HuH-7.5 (cell line): ENCODE results near the gene CTPS1.

Source experiments
- DNase-seq: peaks from one replicate; pipeline ENCODE4 v3.0.0; 2011; ENCODE audit warnings: low spot score

The CTPS1 gene

DNA sequence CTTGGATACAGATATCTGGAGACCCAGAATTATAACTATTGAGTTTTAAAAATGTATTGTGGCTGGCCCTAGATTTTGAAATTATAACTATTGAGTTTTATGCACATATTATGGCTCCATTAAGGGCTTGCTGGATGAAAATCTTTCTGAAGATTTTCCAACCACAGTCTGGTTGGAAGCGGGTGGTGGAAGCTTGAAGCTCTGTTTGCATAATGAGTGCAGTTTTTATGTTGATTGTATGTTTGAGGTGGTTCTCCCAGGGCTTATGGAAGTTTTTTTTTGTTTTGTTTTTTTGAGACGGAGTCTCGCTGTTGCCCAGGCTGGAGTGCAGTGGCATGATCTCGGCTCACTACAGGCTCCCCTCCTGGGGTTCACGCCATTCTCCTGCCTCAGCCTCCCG, 10.1 kb upstream of the CTPS1 start:
- DNase-seq = no peak

DNA sequence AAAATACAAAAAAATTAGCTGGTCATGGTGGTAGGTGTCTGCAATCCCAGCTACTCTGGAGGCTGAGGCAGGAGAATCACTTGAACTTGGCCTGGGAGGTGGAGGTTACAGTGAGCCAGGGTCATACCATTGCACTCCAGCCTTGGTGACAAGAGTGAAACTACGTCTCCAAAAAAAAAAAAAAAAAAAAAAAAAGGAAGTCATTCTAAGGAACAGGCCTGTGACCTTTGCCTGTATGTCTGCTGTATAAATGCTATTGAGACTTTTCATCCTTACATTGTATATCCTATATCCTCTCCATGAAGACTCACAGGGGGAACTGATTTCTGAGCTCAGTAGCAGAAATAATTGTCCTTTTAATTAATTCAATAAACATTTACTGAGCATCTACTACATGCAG, 7.5 kb upstream of the CTPS1 start:
- DNase-seq = no peak

DNA sequence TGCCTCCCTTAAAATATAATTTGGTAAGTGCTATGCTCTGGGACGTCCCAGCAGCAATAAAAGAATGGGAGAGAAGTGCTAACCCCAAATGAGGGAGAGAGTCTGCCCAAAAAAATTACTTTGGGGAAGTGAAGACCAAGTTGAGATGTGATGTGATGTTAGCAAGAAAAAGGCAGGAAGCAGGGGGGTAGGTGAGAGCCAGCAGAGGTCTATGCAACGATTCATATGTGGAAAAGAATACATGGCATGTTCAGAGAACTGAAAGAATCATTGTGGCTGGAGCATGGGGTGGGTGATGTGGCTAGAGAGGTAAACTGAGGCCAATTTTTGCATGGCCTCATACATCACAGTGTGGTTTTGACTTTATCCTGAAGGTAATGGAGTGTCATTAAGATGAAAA, 5.6 kb upstream of the CTPS1 start:
- DNase-seq = no peak

DNA sequence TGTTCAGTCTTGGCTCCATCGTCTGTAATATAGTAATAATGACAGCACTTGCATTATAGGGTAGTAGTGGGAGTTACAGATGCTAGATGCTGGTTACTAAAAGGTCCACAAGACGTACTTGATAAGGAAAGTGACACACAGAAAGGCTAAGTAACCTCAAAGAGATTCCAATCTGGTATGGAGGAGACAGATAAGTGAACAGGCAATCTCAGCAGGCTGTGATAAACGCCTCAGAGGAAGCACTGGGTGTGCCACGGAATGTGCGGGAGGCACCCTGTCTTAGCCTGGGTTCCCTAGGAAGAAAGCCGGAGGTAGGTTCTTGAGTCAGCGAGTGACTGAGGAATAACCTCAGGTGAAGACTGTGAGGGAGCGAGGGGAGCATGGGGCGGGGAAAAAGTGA, 4.6 kb upstream of the CTPS1 start:
- DNase-seq = no peak

DNA sequence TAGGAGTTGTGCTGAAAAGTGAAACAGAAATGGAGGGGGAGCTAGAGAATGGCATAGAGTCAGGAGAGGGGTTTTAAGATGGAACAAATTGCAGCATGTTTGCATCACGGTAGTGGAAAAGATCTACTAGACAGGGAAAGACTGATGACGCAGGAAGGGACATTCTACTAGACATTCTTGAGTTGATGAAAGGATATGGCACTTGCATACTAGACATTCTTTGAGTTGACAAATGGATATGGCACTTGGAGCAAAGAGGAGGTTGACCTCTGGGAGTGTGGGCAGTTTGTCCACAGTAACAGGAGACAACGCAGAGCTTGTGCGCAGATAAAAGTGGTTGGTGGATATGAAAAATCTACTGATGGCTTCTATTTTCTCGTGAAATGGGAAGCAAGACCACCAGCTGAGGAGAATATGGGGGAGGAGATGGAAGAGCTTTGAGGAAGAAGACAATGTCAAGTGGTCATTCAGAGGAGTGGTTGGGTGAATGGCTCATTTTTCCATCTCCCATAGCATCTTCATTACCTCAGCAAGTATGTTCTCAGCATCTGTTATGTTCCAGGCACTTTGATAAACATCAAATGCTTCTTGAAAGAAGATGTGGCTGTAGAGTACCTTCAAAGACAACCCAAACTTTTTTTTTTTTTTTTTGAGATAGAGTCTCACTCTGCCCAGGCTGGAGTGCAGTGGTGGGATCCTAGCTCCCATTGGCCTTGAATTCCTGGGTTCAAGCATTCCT, 2.4 kb upstream of the CTPS1 start:
- no peak for DNase-seq

DNA sequence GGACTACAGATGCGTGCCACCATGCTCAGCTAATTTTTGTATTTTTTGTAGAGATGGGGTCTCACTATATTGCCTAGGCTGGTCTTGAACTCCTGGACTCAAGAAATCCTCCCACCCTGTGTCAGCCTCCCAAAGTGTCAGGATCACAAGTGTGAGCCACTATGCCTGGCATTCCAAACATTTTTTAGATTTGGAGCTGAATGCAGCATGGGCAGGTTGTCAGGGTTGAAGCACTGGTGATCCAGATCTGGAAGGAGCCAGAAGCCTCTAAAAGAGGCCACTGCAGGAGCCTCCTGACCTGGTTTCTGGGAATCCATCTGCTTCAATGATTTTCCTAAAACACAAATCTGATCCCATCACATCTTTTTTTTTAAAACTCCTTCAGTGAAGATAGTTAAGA, 1.8 kb upstream of the CTPS1 start:
- no peak for DNase-seq

DNA sequence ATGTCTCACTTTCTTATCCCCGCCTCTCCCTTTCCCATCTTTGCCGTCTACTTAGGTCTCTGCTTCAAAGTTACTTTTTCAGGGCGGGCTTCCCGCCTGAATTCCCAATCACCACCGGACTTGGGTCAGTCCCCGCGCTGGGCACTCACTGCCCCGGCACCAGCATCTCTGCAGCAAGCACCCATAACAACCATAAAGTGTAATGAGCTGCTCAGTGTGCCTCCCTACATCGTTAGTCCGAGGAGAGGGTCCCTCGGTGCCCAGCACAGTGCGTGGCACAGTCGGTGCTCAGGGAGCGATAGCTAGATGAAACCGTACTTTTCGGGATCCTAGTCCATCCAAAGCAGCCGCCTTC, 633 bp upstream of the CTPS1 start:
- no peak for DNase-seq

DNA sequence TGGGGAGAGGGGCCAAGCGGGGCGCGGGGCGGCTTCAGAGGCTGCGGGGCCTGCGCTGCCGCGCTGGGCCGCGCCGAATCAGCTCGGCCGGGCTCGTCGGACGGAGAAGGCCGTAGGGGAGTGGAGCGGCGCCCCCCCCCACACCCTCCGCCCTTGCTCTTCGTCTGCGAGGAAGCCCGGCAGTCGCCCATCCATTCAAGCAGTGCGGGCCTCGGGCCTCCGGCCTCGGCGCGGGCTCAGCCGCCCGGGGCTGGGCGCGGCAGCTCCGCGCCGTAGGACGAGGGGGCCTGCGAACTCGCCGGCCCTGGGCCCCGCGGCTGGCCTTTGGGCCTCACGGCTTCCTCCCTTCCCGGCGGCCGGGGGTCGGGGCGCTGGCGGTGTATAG, 564 bp downstream of the CTPS1 start:
- DNase-seq = peak; percentile 38

DNA sequence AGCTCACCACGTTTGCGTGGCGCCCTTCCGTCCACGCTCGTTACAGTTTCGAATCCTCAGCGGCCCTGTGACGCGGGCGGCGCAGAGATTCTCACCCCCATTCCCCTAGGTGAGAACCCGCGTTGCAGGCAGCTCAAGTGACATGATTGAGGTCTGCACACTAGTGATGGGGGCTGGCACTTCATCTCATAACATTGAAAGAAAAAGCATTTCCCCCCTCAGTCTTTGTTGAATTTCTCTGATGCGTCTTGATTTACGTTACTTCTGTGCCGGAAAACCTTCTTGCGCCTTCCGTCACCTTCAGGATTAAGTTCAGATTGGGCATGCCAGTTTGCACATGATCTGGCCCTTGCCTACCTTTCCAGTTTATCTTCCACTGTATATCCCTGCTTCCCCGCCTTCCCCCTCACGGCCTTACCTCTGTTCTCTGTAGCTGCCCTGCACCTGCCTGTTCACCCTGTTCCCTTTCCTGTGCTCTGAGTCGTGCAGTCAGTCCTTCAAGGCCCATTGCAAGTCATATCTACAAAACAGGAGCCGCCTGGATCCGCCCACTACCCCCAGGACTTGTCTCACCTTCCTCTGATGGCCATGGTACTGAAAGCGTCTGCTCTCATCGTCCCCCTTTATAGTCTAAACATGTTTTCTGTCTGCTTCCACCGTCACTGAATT, 1.1 kb downstream of the CTPS1 start:
- DNase-seq = peak; percentile 28

DNA sequence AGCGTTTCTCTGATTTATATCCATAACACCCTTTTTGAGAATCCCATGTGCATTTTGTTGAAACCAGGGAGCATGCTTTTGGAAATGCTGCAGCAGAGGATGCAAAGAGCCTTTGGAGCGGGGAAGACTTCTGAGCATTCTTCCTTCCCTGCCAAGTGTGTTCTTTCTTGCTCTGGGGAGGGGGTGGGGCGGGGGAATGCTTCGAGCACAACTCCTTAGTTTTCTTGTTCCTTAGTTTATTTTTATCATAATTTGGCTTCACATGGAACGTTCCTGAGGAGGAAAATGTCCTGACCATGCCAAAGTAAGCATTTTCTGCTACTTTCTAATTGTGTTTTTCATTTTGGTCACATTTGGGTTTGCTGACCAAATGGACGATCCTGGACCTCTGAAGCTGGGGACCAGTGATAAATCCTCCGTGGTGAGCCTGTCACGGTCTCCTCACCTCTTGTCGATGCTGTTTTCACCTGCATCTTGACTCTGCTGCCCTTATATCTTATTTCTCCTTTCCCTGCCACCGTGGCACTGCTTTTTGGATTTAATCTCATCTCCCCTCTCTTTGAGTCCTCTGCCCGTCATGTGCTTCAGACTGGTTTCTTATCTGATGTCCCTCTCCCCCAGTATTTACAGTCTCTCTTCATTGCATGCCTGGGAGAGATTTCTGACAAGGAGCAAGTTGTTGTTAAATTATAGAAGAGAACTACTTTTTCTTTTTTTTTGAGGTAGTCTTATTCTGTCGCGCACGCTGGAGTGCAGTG, 2.4 kb downstream of the CTPS1 start:
- no peak for DNase-seq

DNA sequence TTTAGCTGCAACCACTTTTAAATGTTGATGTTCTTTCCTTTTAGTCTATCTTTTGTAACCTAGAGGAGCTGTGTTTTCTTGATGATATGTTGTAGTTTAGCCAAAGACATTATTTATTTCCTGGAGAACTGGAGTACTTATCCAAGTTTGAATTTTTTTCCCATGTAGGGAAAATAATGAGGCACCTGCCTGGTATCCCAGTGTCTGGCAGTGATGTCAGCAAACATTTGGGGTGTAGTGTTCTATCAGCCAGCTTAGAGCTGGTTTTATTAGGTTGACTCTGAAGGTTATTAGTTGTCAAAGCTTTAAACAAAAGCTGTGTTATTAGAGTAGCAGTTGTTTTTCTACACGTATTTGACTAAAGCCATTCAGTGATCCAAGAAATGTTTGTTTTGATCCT, 3.2 kb downstream of the CTPS1 start:
- no peak for DNase-seq

DNA sequence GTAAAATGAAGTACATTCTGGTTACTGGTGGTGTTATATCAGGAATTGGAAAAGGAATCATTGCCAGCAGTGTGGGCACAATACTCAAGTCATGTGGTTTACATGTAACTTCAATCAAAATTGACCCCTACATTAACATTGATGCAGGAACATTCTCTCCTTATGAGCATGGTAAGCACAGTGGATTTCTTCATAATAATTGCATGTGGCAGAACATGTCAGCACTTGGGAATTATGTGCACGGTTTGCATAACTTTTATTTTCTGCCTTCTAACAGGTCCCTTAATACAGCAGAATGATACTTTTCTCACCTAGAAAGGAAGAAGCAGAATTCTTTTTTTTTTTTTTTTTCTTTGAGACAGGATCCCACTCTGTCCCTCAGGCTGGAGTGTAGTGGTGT, 3.8 kb downstream of the CTPS1 start:
- no peak for DNase-seq

DNA sequence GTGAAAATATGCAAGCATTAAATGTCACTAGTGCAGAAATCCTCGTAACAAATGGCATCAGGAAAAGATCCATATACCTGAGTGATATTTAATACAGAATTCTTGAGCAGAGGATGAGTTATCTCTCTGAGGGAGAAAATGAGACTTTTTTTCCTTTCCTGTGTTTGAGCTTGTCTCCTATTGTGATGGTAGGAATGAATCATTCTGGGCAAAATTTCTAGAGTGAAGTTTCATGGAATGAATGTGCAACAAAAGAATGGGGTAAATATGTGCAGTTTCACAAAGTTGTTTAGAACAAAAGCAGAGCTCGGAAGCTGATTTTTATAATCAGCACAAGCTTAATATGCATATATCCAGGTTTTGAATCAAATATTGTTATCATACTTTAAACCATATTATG, 4.6 kb downstream of the CTPS1 start:
- DNase-seq = no peak

DNA sequence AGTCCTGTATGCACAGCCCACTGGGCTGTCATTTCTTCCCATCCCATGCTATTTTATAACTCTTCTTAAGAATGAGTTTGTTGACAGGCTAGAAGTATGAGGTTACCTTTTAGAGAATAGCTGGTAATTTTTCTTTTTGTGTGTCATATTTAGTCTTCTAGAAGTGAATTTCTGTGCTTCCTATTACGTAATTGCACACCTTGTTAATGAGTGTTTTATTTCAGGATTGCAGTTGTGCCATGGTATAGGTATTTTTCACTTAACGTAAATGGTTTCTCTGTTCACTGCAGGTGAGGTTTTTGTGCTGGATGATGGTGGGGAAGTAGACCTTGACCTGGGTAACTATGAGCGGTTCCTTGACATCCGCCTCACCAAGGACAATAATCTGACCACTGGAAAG, 5.0 kb downstream of the CTPS1 start:
- DNase-seq = no peak

DNA sequence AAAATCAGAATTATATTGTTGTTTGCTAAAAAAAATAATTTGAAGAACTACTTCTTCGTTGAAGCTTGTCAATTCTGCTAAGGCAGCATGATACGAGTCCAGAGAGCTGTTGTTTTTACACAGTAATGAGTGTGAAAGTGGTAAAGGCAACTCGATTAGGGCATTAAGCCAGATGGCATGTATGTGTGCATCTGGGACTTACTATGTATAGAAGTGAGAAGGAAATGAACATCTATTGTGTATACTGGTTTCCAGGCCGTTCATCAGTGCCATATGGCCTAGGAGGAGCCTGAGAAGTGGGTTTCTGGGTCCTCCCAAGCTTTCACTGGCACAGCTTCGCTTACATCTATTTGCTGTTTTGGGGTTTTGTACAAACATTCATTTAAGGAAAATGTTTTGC, 5.7 kb downstream of the CTPS1 start:
- no peak for DNase-seq

DNA sequence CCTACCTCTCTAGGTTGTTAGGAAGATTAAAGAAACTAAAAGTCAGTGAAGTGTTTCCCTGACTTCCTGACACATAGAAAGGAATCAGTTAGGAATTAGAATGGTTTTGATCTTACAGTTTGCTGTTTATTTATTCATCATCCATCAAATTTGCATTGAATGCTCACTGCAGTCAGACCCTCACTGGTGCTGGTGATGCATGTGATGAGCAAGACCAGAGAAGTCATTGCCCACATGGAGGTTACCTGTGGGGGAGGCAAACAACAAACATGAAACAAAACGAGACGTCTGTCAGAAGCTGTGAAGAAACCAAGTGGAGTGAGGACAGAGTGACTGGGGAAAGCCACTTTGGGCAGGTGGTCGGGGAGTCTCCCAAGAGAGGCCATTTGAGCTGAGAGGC, 6.4 kb downstream of the CTPS1 start:
- DNase-seq = no peak

DNA sequence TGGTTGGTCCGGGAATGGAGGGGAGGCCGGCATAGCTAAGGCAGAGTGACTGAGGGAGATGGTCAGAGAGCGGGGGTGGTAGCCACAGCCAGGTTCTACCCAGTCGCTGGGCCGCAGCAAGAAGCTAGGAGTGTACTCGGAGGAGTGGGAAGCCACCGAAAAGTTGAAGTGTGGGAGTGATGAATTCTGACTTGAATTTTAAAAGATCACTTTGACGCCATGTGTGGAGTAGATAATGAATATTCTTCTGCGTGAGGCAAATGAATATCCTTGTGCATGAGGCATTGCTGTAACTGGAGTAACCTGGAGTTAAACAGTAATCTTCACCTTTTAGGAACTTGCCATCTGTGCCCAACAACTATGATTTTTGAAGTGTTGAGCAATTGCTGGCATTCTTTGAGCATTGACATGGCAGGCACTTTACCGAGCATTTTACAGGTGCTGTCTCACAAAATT, 6.9 kb downstream of the CTPS1 start:
- DNase-seq = no peak

DNA sequence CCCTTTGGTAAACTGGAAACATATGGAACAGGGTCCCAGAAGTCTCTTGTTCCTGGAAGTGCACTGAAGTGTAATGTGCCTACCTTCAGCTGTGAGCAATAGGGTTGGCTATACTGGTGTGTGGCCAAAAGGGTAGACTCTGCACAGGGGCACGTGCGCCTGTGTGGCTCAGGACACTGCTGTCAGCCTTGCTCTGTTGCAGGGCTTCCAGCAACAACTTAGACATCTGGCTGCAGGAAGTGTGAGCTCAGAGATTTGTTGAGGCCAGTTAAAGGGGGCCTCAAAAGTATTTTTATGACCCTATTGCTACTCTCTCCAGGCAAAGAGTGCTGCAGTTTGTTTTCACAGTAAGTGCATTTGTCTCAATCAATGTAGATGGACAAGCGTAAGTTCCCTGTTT, 7.5 kb downstream of the CTPS1 start:
- DNase-seq = no peak

DNA sequence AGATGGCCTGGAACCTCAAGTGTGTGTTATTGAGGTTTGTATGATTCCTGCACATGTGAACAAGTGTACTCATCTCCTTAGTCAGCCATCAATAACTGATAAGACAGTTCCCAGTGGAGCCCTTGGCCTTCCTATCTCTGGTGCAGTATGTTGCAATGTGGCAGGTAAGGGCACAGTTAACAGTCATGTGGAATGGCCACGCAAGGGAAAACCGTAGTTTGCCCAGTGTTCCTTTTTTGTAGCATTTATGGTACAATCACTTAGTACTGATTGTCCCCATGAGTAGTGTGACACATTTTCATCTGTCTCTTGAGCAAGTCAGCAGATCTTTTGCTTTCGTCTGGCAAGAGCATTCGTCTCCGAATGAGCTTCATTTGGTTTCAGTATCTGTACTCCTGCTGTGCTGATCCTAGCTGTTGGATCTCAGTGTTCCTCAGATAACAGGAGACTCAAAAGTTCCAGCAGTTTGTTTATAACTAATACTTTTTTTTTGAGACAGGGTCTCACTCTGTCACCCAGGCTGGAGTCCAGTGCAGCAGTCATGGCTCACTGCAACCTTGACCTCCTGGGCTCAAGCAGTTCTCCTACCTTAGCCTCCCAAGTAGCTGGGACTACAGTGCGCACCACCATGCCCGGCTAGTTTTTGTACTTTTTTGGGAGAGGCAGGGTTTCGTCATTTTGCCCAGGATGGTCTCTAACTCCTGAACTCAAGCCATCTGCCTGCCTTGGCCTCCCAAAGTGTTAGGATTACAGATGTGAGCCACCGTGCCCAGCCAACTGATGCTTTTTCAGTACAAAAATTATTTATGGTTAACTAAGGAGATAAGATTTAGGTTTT, 8.2 kb downstream of the CTPS1 start:
- no peak for DNase-seq

DNA sequence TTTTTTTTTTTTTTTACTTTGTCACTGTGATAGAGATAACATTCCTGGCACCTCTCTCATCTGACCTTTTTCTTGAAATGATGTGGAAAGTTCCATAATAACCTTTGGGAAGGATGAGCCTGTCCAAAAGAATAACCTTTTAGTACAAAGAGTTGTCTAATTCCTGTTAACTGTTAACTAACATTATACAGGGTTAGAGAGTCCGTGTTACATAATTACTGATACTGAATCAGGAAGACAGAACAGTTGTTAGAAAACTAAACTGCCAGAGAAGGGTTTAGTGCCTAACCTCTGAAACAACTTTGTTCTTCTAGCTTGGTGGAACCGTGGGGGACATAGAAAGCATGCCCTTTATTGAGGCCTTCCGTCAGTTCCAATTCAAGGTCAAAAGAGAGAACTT, 8.8 kb downstream of the CTPS1 start:
- DNase-seq = no peak

DNA sequence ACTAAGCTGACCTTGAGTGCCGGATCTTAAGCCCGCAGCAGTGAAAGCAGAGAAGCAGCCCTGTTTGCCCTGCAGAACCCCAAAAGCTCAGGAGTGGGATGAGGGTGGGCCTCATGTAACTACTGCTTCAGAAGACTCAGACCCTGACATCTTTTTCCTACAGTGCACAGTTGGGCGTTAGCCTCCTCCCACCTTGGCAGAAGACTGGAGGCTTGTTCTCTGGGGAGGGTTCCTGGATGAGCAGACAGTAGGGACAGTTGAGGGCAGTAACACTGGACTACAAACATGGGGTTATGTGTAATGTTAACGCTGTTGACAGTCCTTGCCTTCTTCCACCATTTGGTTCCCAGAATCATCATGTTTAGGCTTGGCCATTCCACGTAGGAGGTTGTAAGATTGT, 9.6 kb downstream of the CTPS1 start:
- DNase-seq = no peak

DNA sequence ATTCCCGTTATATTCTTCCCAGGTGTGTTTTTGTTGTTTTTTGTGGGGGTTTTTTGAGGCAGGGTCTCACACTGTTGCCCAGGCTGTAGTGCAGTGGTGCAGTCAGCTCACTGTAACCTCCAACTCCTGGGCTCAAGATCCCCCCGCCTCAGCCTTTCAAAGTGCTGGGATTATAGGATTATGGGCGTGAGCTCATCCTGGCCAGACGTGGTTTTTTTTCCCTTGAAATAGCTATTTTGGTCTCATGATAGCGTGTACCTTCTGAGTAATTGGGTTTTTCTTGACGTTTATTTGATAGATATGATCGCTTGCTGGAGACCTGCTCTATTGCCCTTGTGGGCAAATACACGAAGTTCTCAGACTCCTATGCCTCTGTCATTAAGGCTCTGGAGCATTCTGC, 17.6 kb downstream of the CTPS1 start:
- no peak for DNase-seq

DNA sequence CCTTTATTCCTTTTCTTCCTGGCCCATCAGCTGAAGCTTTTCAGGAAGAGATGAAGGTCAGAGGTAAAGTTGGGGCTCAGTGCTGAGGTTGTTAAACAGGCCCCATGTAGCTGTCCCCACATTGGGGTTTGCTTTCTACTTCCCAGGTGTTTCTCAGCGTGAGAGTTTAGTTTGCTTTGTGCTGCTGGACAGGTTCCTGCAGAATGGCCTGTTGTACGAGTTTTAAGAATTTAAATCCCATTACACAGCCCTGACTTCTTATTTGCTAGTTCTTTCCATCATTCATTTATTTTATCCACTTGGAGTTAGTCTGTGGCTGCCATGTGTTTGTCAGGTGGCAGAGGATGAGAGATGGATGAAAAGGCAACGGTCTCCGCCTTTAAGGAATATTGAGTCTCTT, 19.2 kb downstream of the CTPS1 start:
- DNase-seq = no peak
